Skin of body (tissue), 2 donors: Measurements from ENCODE around the gene ARHGAP20. TPM values are rescaled to one million over a fixed set of nuclear protein-coding genes. Genes with fewer than 3 reads are reported as not detected.
"Not testable (repeated sequence)": the region's sequence is repeated elsewhere in the genome, so short reads cannot be mapped to it uniquely, and the experiment has no call there.

Experiments
- DNase-seq: peaks from one replicate; lab custom pipeline; 2025; lab: John Stamatoyannopoulos, UW
- total RNA-seq: library from RNA; depleted of rRNA; stranded (reverse); fragments of >200 nt; gene quantifications from one replicate; pipeline ENCODE4 v1.2.3, GENCODE V29; 2014

Gene ARHGAP20
- total RNA-seq, 1 donor from 2014 or later = 7.6 TPM

- not testable (repeated sequence) for DNase-seq
Observed at GRCh38 chr11:110619366-110619765, 92.9 kb downstream of the ARHGAP20 start.

- peak; percentile 1 for DNase-seq
Observed at GRCh38 chr11:110614031-110614430, 98.2 kb downstream of the ARHGAP20 start.

- DNase-seq = peak; percentile 21
Observed at GRCh38 chr11:110613197-110613918, 98.9 kb downstream of the ARHGAP20 start.

GRCh38 chr11:110606415-110606814 is 105.8 kb downstream of the ARHGAP20 start:
- no peak for DNase-seq

GRCh38 chr11:110601936-110602335 is 110.3 kb downstream of the ARHGAP20 start:
- no peak for DNase-seq

- DNase-seq = no peak
Observed at GRCh38 chr11:110600322-110600721, 111.9 kb downstream of the ARHGAP20 start.

GRCh38 chr11:110599207-110599606 is 113.0 kb downstream of the ARHGAP20 start:
- DNase-seq = no peak

- DNase-seq = no peak
Observed at GRCh38 chr11:110598725-110599124, 113.5 kb downstream of the ARHGAP20 start.

- no peak for DNase-seq
Observed at GRCh38 chr11:110587972-110588371, 124.3 kb downstream of the ARHGAP20 start.

- no peak for DNase-seq
Observed at GRCh38 chr11:110587129-110587528, 125.1 kb downstream of the ARHGAP20 start.

GRCh38 chr11:110584150-110584549 is 128.1 kb downstream of the ARHGAP20 start:
- DNase-seq = no peak

- no peak for DNase-seq
Observed at GRCh38 chr11:110582728-110583432, 129.4 kb downstream of the ARHGAP20 start.

GRCh38 chr11:110580571-110580970 is 131.7 kb downstream of the ARHGAP20 start:
- no peak for DNase-seq

GRCh38 chr11:110573411-110573810 is 138.8 kb downstream of the ARHGAP20 start:
- no peak for DNase-seq

- DNase-seq = no peak
Observed at GRCh38 chr11:110571081-110571720, 141.0 kb downstream of the ARHGAP20 start.

GRCh38 chr11:110566577-110566976 is 145.7 kb downstream of the ARHGAP20 start:
- no peak for DNase-seq

GRCh38 chr11:110565357-110566336 is 146.6 kb downstream of the ARHGAP20 start:
- no peak for DNase-seq

GRCh38 chr11:110564676-110565356 is 147.4 kb downstream of the ARHGAP20 start:
- no peak for DNase-seq

- DNase-seq = no peak
Observed at GRCh38 chr11:110544779-110545178, 167.5 kb downstream of the ARHGAP20 start.

GRCh38 chr11:110538154-110538553 is 174.1 kb downstream of the ARHGAP20 start:
- no peak for DNase-seq
